NCI-H2107 (cell line): Measurements from ENCODE around the gene MIOS.

ENCODE experiments used
- DNase-seq: peaks from one replicate; lab custom pipeline; 2025; lab: John Stamatoyannopoulos, UW

The MIOS gene

DNA sequence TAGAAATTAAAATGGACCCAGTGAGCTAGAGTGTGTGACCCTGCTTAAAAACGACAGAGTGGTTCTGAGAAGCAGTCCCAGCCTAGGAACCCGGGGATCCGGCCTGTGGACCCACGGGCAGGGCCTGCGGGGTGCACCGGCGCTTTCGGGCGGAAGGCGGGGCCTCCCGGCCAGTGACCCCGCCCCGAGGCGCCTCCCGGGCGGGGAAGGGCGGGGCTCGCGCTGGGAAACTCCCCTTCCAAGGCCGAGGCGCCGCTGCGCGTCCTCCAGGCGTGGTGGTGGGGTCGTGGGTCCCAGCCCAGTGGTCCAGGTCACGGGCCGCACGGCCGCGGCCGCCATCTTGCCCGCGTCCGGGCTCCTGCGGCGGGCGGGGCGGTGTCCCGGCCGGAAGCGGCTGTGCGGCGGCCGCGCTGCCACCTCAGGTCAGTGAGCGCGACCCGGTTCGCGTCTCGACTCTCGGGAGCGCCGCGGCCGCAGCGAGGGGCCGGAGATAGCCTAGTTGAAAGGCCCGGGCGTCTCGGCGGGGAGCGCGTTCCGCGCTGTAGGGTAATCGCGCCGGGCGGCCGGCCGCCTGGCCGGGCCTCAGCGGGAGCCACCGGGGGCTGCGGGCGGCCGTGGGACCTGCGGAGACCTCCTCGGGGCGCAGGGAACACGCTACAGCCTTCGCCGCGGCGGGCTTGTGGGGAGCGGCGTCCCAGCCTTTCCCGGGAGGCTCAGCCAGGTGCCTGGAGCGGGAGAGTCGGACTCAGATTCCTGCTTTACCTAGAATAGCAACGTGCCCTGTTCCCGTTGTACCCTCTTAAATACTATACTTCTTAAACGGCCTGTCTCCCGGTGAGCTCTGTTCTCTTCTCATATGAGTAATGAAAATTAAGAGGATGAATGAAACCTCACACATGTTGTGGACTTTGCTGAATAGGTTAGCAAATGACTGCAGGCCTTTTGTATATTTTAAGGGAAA, at the start of gene MIOS:
Gene MIOS, plus strand, starts transcription at position 234 of the 961 bp plus-strand sequence. CDS start 5,592 bp downstream, outside the sequence.
- DNase-seq = peak; percentile 60

DNA sequence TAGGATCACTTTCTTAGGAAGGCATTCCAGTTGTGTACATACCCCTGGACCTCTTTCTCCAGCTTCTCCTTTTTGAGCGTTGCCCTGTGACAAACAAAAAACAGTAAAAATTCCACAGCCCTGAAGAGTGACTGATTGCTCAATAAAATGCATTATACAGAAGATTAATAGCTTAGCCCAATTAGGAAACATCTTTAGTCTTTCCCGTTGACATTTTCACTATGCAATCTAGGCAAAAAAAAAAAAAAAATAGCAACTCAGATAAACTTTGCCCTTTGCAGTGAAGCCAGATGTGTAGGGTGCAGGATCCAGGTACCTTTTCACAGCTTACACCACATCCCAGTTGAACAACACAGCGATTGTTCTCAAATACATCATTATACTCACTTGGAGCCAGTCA, 48.9 kb upstream of the MIOS start:
- DNase-seq = no peak

DNA sequence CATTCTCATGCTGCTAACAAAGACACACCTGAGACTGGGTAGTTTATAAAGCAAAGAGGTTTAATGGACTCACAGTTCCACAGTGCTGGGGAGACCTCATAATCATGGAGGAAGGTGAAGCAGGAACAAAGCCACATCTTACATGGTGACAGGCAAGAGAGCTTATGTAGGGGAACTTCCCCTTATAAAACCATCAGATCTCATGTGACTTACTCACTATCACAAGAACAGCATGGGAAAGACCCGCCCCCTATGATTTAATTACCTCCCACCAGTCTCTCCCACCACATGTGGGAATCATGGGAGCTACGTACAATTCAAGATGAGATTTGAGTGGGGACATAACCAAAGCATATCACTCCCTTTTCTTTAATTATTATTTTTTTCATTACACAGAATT, 47.6 kb upstream of the MIOS start:
- DNase-seq = no peak

DNA sequence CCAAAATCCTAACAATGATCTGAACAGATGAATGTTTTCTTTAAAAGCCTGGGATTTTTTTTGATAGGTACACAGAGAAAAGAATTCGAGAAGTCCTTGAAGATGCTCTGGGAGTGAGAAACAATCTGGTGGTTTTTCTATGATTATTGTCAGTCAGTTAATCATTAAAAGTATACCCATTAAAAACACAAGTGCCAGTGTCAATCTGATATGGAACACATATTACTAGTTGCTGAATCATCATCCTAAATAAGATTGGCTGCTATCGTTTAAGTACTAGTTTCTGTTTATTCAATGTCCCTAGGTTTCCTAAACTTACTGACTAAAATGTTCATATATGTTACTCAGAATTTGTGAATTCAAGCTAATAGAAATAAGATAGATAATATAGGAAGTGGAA, 47.2 kb upstream of the MIOS start:
- DNase-seq = no peak

DNA sequence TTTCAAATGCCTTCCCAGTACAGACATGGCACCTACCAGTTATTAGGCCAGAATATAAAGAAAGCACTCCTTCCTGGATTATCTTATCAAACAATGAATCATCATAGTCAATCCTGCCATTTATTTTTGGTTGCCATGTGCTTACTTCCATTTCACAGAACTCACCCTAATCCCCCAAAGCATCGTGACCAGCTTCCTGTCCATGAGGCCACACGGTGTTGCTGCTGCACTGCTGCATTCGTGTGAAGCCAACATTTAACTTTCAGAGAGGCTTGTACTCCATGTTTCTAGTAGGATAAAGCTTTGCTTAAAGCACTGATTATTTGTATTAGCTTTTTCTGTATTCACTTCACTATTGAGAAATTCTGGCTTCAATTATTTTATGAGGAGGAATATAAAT, 45.4 kb upstream of the MIOS start:
- DNase-seq = no peak

DNA sequence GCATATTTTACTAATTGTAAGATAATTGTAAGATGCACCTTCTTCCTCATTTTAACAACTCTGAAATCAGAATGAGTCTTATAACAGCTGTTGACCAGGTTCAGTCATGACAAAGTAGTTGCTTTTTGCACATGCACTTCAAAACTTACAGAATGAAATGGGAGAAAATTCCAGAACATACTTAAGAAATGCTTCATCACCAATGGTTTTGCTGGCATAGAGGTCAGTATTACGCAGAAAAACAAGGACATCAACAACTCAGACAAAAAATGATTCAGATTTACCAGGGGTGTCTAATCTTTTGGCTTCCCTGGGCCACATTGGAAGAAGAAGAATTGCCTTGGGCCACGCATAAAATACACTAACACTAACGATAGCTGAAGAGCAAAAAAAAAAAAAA, 44.3 kb upstream of the MIOS start:
- no peak for DNase-seq

DNA sequence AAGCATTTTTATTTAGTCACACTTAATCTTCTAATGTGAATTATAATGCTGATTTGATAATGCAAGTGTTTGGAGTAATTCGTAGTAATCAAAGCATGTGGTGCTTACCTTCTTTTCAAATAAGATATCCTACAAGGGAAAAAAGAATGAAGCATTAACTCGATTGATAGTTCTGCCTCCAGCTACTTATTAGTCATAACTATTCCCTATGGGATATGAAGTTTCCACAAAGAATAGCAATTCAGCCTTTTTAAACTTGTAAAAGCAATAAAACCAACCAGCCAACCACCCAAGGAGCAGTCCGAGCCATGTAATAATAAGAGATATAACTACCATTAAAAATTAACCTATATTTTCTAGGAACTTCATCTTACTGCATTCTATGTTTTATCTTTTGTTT, 42.6 kb upstream of the MIOS start:
- no peak for DNase-seq

DNA sequence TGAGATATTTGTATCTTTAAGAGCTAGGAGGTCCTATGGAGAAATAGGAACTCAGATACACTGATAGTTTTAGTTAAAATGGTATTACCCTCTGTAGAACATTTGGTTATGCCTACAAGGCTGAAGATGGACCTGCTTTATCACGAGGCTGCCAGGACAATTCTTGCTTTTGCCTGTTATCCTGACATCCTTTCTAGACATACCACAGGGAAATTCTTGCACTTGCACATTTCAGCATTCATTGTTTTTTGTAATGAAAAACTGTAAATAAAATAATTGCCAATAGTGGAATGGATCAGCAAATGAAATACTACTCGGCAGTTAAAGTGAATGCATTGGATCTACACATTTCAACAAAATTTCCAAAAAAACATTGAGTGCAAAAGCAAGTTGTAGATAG, 40.7 kb upstream of the MIOS start:
- DNase-seq = no peak

DNA sequence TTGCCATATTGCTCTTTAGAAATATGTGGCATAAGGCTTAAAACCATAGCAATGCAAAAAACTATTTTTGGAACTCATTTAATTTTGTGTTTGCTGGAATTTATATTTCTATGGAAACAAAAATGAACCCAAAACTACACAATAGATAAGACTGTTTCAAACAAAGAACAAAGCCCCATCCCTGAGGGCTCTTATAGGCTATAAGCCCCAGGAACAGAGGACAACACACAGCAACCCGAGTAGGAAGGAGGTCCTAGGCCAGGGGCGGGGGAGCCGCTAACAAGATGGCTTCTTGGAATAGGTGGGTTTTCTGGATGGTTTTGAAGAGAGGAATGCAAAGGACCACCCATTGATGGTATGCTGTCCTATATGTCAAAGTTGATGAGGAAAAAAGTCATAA, 39.6 kb upstream of the MIOS start:
- DNase-seq = no peak

DNA sequence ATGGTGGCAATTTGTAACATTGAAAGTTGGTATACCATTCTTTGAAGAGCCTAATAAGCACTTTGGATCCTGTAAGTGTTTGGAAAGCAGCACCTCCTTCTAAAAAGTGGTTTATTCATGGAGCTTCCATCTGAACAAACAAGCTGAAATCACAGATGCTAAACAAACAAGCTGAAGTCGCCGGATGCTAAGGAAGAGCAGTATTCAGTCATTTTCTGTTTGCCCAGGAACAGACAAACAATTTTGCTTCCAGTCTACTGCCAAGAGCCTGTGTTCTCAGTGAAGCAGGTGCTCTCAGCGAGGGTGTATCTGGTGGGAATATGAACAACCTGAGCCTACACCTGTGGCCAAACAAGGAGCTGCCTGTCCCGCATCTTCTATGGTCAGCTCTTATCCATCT, 37.4 kb upstream of the MIOS start:
- no peak for DNase-seq

DNA sequence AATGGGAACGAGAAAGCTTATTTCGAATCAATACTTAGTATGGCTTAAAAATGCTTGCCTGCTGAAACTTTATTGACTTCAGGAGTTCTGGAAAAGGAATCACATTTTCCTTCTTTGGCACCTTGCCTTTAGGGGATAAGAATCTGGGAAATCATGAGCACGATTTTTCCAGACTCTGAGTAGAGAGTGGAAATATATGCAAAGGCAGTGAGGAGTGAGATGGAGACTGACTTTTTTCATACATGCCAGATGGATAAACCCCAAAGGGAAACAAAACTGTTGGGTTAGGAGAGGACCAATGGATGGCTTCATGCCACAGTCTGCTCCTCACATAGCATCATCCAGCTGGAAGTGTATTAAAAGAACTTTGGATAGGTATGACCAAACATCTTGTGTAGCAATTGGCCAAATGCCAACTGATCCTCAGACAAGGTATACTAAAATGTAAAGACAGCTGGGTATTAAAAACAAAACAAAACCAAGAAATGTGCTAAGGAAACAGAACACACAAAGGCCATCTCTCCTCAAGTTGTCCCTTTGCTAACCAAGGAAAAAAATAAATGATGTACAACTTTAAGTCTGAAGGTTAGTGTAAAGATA, 32.8 kb upstream of the MIOS start:
- DNase-seq = no peak

DNA sequence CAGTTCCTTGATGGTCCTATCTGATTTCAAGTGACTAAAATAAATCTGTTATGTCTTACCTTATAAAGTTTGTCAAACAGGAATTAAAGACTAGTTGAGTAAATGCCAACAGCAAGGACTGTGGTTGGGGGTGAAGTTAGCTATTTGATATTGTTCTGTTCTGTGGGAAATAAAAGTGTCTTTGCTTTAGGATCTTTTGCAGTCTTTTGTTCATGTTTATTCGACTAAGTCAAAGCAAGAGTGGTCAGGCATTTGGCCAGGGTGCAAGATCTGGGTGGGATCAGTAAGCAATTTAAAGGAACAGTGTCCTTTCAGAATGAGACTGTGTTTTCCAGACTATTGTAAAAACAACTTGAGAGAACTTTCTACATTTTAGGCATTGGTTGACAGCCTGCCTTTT, 31.0 kb upstream of the MIOS start, which contains the start of gene COL28A1:
Gene COL28A1, minus strand, starts transcription at position 183 of the 400 bp plus-strand sequence. CDS start 2,998 bp downstream, outside the sequence.
- no peak for DNase-seq

DNA sequence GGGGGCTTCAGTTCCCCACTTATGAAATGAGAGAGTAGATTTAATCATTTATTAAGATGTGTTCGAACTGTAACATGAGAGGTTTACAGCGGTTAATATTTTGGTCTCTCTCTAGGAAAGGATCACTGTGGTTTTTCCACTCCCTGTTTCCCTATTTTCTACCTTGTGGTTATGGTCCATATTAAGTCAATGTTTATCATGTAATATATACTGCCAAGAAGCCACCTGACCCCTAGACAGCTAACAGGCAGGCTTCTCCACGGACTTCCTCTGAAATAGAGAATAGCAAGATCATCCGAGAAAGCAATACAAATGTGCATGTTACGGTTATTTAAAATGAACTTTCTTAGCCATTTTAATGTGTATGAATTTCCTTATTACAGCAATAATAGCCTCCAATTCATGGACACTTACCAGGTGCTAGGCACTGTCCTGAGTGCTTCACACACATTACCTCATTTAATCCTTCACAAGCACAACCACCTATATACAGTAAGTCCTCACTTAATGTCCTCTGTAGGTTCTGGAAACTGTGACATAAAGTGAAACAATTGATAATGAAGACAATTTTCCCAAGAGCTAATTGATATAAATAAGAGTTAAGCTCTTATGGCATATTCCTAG, 30.2 kb upstream of the MIOS start:
- DNase-seq = no peak

DNA sequence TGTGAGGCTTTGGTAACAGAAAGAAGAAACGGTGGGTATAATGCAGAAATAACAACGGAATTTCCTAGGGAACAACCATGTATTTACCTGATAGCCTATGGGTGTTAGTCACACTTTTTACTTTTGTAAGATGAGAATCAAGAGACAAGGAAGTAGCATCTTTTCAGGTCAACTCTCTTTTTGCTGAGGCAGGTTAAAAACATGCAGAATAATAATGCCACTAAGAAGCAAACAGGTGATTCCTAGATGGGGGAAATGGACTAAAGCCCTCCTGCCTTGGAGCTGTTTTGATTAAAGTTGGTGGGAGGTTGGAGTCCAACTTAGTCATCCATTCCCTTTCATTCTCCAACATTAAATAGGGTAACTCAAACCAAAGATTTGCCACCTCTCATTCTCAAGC, 29.0 kb upstream of the MIOS start:
- no peak for DNase-seq

DNA sequence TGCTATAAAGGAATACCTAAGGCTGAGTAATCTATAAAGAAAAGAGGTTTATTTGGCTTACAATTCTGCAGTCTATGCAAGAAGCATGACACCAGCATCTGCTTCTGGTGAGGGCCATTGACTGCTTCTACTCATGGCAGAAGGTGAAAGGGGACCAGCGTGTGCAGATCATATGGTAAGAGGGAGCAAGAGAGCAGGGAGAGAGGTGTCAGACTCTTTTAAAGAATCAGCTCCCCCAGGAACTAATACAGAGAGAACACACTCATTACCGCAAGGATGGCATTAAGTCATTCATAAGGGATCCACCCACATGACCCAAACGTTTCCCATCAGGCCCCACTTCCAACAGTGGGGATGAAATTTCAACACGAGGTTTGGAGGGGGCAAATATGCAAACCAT, 27.5 kb upstream of the MIOS start:
- no peak for DNase-seq

DNA sequence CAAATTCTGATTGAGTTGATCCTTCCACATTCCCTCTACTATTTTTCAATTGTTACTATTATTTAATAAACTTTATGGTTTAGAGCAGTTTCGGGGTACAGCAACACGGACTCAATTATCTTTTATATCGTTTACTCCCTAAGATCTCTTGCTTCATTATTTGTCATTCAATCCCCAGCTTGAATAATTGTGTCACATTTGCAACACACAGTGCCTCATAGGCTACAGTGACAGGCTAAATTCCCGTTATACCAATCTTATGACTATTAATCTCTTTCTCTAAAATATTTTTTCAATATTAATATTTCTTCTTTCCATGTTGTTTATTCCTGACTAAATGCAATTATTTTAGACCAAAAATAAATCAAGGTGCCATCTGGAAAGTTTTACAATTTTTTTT, 27.0 kb upstream of the MIOS start:
- DNase-seq = no peak

DNA sequence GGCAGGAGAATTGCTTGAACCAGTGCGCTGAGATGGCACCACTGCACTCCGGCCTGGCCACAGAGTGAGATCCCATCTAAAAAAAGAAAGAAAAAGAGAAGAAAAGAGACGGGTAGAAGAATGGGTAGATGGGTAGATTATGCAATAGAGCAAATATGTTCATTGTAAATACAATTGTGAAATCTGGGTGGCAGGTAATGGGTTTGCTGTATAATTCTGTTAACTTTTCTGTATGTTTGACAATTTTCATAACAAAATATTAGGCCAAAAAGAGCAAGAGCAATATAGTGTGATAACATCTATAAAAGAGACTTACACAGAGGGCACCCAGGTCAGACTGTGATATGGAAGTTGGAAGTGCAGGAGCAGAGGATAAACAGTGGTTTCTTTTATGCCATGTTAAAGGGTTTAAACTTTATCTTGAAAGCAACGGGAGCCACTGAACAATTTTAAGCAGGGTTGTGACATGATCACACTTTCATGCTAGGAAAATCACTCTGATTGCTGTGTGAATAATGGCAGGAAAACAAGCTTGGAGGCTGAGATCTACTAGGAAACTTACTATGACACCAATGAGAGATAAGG, 24.3 kb upstream of the MIOS start:
- no peak for DNase-seq

DNA sequence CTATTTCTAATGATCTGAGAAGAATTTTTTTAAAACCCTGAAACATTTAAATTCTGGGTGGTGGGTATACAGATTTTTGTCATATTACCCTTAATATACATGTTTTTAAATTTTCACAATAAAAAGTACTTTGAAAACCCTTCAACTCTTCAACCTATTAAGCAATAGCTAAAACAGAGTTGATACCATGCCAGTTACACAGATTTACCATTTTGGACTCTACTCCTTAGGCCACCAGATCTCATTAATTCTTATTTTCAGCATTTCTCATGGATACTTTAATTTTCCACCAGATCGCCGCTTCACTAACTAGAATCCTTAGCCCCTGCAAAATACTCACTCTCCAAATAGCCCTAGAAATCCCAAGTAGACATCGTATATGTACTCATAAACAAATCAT, 18.3 kb upstream of the MIOS start:
- no peak for DNase-seq

DNA sequence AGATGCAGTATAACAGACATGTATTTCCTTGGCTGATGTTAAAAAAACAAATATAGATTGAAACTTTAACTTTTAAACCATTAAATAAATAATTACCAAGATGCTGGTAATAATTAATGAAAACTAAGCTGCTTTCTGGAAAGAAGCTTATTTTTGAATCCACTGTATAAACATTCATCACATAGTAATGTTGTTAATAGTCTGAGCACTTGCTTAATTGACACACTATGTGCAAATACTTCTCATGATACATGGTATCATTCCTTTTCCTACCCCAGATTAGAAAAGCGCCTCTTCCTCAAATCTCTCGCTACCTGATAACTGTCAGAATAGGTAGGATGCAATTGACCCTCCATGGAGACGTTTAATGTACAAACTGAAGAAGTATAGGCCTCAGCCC, 16.0 kb upstream of the MIOS start:
- DNase-seq = no peak

DNA sequence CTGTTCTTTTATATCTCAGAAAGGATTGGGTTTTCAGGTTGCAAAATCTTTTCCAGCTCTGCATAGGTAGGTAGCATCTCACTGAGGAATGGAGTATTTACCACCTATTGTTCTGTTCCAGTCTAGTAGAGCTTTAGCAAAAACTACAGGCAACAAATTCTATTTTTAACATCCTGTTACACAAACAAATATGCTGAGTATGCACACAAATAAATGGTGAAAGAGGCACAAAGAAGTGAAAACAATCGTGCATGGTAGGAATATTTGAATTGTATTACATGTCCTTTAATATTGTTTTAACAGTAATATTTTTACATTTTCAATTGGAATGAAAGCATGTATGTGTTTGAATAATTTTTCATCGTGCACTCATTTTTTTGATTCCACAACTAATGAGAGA, 14.5 kb upstream of the MIOS start:
- no peak for DNase-seq

DNA sequence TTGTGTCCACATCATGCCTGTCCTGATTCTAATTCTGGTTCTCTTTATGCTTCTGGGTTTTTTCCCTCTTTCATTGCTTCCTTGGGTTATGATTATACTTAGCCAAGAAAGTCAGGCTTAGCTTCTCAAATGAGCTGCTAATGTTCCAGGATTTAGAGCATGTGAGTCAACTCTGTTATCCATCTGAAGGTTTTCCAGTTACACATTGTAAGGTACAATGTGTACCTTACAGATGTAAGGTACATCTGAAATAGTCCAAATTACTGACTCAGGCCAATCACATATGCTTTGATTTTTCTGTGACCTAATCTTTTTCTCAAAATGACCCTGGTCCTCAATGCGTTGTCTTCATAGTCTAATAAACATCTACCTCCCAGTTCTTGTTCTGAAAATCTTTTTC, 13.3 kb upstream of the MIOS start:
- no peak for DNase-seq

DNA sequence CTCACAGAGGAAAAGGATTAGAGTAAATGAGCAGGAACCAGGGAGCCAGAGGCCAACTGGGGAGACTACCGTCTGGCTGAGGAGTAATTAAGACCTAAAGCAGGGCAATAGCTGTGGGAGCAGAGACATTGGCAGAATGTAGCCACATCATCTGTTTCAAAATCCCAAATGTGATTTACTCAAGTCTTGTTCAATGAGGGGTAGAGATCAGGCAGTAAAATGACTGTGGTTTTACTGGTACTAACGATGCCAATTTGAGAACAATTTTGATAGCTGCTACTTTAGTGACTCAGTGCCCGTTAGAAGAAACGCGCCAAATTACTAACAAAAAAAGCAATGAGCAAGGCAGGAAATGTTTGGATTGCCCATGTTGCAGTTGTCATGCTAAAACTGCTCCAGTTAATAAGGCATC, 12.7 kb upstream of the MIOS start:
- DNase-seq = peak; percentile 5
